SKM-1 treated with dmso at 0.1 percent for 144 hours (cell line): ENCODE results near the gene ATP8A2.

Experiments
- DNase-seq: peaks from one replicate; lab custom pipeline; 2025; ENCODE audit not compliant: unreplicated experiment; lab: John Stamatoyannopoulos, UW

The ATP8A2 gene

GRCh38 chr13:25874064-25874737, 502.4 kb downstream of the ATP8A2 start:
- no peak for DNase-seq

- DNase-seq = peak; percentile 79
Measured at GRCh38 chr13:25874907-25875306, 503.1 kb downstream of the ATP8A2 start.

GRCh38 chr13:25876247-25876646, 504.5 kb downstream of the ATP8A2 start:
- DNase-seq = peak; percentile 16

DNA sequence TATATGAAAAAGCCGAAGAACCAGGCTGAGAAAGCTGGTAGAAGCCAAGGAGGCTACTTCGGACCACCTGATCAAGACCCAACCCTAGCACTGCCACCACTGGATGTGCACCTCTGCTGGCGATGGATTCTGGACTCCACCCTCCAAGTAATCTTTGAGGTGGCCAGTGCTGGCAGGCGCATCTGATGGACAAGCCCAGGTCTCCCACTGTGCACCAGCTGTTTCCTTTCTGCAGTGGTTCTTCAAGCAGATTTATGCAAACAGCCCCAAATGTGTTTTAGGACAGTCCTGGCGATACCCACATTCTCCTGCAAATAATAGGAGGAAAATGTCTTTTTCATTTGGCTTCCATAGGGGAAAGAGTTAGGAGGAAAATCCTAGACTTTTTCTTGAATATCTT, 507.7 kb downstream of the ATP8A2 start:
- DNase-seq = no peak

GRCh38 chr13:25881136-25881926, 509.6 kb downstream of the ATP8A2 start:
- no peak for DNase-seq

GRCh38 chr13:25881971-25882451, 510.2 kb downstream of the ATP8A2 start:
- DNase-seq = no peak

DNA sequence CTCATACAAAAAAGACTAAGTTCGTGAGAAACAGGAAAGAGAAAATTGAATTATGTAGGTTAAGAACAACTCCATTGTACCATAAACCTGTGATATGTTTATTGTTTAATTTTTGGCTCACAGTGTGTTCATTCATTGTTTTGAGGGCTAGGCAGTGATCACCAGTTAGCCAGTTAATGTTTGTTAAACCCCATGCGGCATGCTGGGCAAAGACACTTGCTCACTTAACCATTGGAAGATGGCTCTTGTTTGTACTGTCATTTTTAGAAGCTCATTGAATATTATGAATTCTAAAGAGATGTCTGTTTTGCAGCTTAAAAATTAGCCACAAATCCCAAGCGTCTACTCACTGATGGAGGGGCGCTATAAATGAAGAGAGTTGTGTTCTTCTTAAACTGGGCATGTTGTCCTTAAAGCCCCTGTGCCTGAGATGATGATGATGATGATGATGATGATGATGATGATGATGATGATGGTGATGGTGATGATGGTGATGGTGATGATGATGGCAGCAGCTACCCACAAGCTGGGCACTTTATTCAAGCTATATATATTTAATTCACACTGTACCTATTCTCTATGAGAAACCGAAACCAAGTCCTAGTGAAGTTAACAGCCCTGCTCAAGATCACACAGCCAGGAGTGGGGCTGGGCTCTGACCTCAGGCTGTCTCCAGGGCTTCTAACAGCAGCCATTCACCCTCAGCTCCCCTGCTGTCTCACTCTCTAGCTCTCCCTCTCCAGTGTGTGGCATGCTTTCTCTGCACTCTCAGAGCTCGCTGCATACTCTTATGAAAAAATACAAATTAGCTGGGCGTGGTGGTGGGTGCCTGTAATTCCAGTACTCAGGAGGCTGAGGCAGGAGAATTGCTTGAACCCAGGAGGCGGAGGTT, 510.9 kb downstream of the ATP8A2 start:
- DNase-seq = no peak

GRCh38 chr13:25885418-25885817, 513.6 kb downstream of the ATP8A2 start:
- DNase-seq = no peak

- no peak for DNase-seq
Measured at GRCh38 chr13:25886438-25887214, 514.9 kb downstream of the ATP8A2 start.

DNA sequence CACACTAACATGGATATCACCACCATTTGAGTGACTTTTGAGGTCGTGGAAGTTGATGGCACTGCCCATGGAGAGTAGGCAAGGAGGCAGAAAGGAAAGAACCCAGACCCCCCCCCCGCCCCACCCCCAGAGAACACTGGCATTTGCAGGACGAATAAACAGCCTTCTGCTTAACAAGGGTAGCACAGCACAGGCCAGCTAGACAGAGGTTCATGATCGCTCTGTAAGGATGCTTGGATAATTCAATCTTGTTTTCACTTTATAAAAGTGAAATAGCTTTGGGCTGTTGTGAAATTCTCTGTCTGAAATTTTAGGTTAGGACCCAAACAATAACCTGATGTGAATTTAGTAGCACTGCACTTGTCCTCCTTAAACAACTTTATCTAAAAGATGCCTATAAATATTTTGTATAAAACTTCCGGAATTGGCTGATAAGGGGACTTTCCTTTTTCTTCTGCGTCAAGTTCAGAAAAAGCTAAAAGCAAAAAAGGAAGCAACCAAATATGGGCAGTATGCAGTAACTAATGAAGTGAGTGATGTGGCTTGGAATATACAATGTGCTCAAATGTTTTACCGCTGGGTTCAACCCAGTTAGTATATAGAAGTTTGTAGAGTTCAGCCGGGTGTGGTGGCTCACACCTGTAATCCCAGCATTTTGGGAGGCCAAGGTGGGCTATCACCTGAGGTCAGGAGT, 516.3 kb downstream of the ATP8A2 start:
- DNase-seq = no peak

DNA sequence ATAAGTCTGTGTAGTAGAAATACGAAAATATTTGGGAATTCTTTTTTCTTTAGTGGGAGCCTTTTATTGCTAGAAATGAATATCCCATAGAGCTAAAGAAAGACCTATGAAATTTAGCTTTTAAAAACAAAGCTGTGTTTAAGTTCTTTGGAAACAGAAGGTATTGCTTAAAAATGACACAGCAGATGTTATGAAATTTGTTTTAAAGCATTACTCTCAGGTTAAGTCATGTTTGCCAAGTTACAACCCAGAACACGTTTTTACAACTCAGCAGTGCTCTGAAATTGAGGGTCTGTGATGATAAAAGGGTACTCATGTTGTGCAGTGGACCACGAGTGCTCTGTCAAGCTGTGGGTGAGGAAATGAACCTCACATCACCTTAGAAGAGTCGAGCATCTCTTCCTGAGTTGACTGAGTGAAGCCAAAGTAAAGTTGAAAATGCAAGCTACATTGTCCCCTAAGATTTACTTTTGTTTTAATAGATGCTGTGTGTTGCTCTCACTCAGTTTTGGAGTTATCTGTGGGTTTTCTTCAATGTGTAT, 519.0 kb downstream of the ATP8A2 start:
- DNase-seq = no peak

GRCh38 chr13:25898991-25899390, 527.2 kb downstream of the ATP8A2 start:
- DNase-seq = no peak

DNA sequence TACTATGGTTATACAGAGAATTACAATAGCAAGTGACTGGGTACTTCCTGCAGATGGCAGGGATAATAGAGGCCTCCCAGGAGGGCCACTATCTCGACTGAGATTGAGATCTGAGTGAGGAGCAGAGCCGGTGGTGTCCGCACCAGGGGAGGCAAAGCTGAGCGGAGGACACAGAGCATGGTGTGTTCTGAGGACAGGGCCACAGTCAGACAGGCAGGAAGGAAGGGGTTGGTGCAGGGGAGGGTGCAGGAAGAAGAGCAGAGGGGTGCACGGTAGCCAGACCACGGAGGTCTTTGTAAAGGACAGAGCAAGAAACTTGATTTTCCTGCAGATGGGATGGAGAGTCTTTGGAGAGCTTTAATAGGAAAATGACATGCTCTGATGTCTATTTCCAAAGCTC, 527.7 kb downstream of the ATP8A2 start:
- no peak for DNase-seq

GRCh38 chr13:25899952-25900351, 528.2 kb downstream of the ATP8A2 start:
- no peak for DNase-seq

- no peak for DNase-seq
Measured at GRCh38 chr13:25901460-25902376, 529.9 kb downstream of the ATP8A2 start.

GRCh38 chr13:25902455-25902854, 530.7 kb downstream of the ATP8A2 start:
- DNase-seq = no peak

DNA sequence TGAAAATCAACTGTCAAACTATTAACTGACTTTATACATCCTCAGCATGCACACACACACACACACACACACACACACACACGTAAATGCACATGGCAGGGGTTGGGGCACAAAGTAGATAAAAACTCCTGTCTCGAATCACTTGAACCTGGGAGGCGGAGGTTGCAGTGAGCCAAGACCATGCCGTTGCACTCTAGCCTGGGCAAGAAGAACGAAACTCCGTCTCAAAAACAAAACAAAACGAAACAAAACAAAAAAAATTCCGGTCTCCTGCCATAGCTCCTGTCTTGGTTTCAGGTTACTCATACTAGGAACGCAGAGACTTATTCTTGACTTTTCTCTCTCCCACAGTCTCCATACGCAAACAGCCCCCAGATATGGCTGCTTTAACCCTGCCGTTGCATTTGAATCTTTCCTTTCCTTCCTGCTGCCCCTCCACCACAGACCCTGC, 531.1 kb downstream of the ATP8A2 start:
- DNase-seq = no peak

DNA sequence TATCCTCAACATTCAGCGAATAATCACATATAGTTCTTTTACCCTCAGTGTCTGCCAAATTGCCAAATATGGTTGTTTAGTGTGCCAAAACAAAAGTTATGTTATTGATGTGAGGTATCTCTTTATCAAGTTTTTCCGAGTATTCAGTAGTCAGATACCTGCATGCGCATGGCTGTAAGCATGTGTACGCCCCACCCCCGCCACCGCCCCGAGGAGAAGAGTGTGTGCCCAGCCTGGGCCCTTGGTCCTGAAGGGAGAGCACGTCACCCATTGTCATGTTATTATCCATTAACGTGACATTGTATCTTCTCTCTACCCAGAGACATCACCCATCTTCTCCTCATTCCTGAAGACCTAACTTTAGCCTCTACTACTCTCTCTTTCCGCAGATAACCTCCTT, 533.1 kb downstream of the ATP8A2 start:
- no peak for DNase-seq

GRCh38 chr13:25905611-25906010, 533.8 kb downstream of the ATP8A2 start:
- DNase-seq = no peak
